Uterus (tissue), 2 donors: ENCODE measurements around the gene KCNH3.

Experiments
- CTCF ChIP-seq, 4 experiments: fragments of 200-600 bp in 2 of 4; fragments of 450-650 bp in 2 of 4; sonication (generic) in 2 of 4; IDR thresholded peaks; one replicate each; pipeline ENCODE4 v1.5.1; 2016 to 2019; ENCODE audit warnings: antibody characterized with exemption in 4 of 4, mild to moderate bottlenecking in 2 of 4, moderate library complexity in 1 of 4
- POLR2A ChIP-seq, 2 donors: fragments of 450-650 bp; IDR thresholded peaks; one replicate each; pipeline ENCODE4 v1.6.1; 2016; ENCODE audit warnings: antibody characterized with exemption in 2 of 2, mild to moderate bottlenecking in 1 of 2, moderate library complexity in 1 of 2

- TF ChIP-seq CTCF (IDR thresholded peaks at IDR 0.05) = no peak
- no peak for TF ChIP-seq POLR2A (IDR thresholded peaks at IDR 0.05)
Measured at GRCh38 chr12:49537752-49538509, 899 bp upstream of the KCNH3 start.
